ENCODE results near the gene TRMT10B. TPM values are rescaled to one million over a fixed set of nuclear protein-coding genes. Genes with fewer than 3 reads are reported as not detected.
A peak's percentile ranks its signal among the peaks of the same experiment; 100 is the strongest.

The TRMT10B gene, protein sequence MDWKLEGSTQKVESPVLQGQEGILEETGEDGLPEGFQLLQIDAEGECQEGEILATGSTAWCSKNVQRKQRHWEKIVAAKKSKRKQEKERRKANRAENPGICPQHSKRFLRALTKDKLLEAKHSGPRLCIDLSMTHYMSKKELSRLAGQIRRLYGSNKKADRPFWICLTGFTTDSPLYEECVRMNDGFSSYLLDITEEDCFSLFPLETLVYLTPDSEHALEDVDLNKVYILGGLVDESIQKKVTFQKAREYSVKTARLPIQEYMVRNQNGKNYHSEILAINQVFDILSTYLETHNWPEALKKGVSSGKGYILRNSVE
- 8.3 TPM for polyA plus RNA-seq (2013, experiment 1 of 2)
- 8.3 TPM for polyA plus RNA-seq (2013, experiment 2 of 2)

DNA sequence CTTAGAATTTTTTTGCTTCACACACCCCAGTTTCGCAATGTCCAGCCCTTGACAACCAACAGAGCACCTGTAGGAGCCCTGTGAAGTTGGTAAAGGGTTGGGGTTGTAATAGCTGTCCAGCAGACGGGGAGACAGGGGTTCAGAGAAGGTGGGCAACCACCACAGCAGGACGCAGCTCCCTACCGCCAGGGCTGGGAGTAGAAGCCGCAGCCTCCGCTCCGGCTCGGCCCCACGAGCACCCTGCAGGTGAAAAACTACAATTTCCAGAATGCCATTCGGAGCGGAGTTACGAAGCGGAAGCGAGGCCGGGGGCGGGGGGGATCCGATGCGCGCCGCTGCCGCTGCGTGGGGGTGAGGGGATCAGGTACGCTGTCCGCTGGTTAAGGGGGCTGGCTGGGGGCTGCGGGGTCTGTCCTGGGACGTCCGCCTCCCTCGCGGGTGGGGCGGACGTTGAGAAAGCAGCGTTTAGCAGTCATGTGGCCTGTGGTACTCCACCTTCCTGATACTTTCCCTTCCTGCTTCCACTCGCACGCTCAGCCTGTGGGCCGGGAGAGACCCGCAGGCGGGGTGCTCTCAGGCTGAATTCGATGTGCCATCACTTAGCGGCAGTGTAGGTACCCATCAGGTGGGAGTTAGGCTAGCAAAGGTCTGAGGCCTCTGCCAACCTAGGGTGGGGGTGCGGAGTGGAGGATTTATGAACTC is at the start of gene TRMT10B:
TSS of gene TRMT10B (plus strand) at position 317 of the 702 bp plus-strand sequence. CDS start 8,127 bp downstream, outside the sequence.
- WGBS, 2 donors (ENCODE audit: extremely low coverage in 2 of 2, insufficient read length in 2 of 2, insufficient replicate concordance in 1 of 2), result no CpG with 5 or more reads among the region's 40 CpGs
- peak; percentile 48 for DNase-seq (ENCODE audit: low spot score)

DNA sequence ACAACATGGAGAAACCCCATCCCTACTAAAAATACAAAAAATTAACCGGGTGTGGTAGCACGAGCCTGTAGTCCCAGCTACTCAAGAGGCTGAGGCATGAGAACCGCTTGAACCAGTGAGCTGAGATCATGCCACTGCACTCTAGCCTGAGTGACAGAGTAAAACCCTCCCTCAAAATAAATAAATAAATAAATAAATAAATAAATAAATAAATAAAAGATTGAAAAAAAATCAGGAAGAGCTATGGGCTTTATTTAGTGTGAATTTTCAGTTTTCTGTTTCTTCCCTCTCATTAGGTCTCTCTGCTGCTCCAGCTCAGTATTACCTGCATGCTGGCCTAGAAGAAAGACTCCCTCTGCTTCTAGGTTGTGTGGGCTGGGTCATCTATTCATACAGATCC is 47.8 kb upstream of the TRMT10B start:
- Histone ChIP-seq H3K4me1 (ENCODE audit: control insufficient read depth in 2 of 2, insufficient read depth in 1 of 2, low read depth in 1 of 2, low read length in 2 of 2) (no peaks in the 10 kb centered on the region), H3K9me3 (replicated peaks in 1 of 2; ENCODE audit: control insufficient read depth in 2 of 2, insufficient read depth in 1 of 2, low read depth in 1 of 2, low read length in 2 of 2) (no peaks in the 10 kb centered on the region), H2BK5ac (ENCODE audit: low read length) (no peak overlapping the region), H3K4me3 (ENCODE audit: low read length in 2 of 2) (no peak overlapping the region), H3K36me3 (replicated peaks in 1 of 2; ENCODE audit: control insufficient read depth in 2 of 2, insufficient read depth in 2 of 2, low read length in 2 of 2) (no peaks in the 10 kb centered on the region), H4K91ac (ENCODE audit: low read depth, low read length, poor library complexity) (no peak overlapping the region), H2AFZ (ENCODE audit: low read length) (no peak overlapping the region), H3K18ac (ENCODE audit: low read length) (no peak overlapping the region), H3K14ac (ENCODE audit: low read length) (no peak overlapping the region), H3K79me1 (ENCODE audit: low read depth, low read length) (no peaks in the 10 kb centered on the region), H2BK12ac (ENCODE audit: low read length) (no peak overlapping the region), H3K27me3 (ENCODE audit: control insufficient read depth in 3 of 3, insufficient read depth in 3 of 3, low read depth in 1 of 3, low read length in 3 of 3) (peaks cover 0 to 39% (median 0%) of the 10 kb centered on the region in 3 experiments), H2BK15ac (ENCODE audit: low read length) (no peak overlapping the region), H3K4me2 (ENCODE audit: insufficient read depth, low read length, poor library complexity, severe bottlenecking) (no peak overlapping the region), H3K23ac (ENCODE audit: low read depth, low read length, poor library complexity) (no peak overlapping the region), H3K9ac (ENCODE audit: low read depth, low read length, poor library complexity) (no peak overlapping the region), H2BK120ac (ENCODE audit: low read depth, low read length) (no peak overlapping the region), H3K27ac (replicated peaks; ENCODE audit: low read length) (no peak overlapping the region), H2AK5ac (ENCODE audit: low read depth, low read length) (no peak overlapping the region), H4K8ac (ENCODE audit: low read depth, low read length) (no peak overlapping the region), H3K4ac (ENCODE audit: low read length) (no peak overlapping the region)
- no CpG with 5 or more reads among the region's 3 CpGs for WGBS, 2 donors (ENCODE audit: extremely low coverage in 2 of 2, insufficient read length in 2 of 2, insufficient replicate concordance in 1 of 2)
- no peak for DNase-seq (ENCODE audit: low spot score)

More for the DNA sequence above, at the start of gene TRMT10B:
- Histone ChIP-seq H2AFZ (ENCODE audit: low read length) (peak within 1 kb of the TSS; percentile 96), H2BK12ac (ENCODE audit: low read length) (no peak within 1 kb of the TSS), H3K79me1 (ENCODE audit: low read depth, low read length) (no peaks in the 10 kb centered on the region), H2BK15ac (ENCODE audit: low read length) (no peak within 1 kb of the TSS), H3K27ac (replicated peaks; ENCODE audit: low read length) (no peak within 1 kb of the TSS), H3K23ac (ENCODE audit: low read depth, low read length, poor library complexity) (peak within 1 kb of the TSS; percentile 43), H3K14ac (ENCODE audit: low read length) (no peak within 1 kb of the TSS), H4K91ac (ENCODE audit: low read depth, low read length, poor library complexity) (no peak within 1 kb of the TSS), H3K4me1 (ENCODE audit: control insufficient read depth in 2 of 2, insufficient read depth in 1 of 2, low read depth in 1 of 2, low read length in 2 of 2) (peaks cover 2 to 4% of the 10 kb centered on the region in 2 donors), H3K4me3 (ENCODE audit: low read length in 2 of 2) (peak within 1 kb of the TSS; percentile 83 to 91), H3K4me2 (ENCODE audit: insufficient read depth, low read length, poor library complexity, severe bottlenecking) (peak within 1 kb of the TSS; percentile 87), H3K18ac (ENCODE audit: low read length) (peak within 1 kb of the TSS; percentile 73), H3K27me3 (ENCODE audit: control insufficient read depth in 3 of 3, insufficient read depth in 3 of 3, low read depth in 1 of 3, low read length in 3 of 3) (peaks cover 0 to 5% (median 0%) of the 10 kb centered on the region in 3 experiments), H3K36me3 (replicated peaks in 1 of 2; ENCODE audit: control insufficient read depth in 2 of 2, insufficient read depth in 2 of 2, low read length in 2 of 2) (no peaks in the 10 kb centered on the region), H3K4ac (ENCODE audit: low read length) (no peak within 1 kb of the TSS), H4K8ac (ENCODE audit: low read depth, low read length) (peak within 1 kb of the TSS; percentile 20), H3K9ac (ENCODE audit: low read depth, low read length, poor library complexity) (peak within 1 kb of the TSS; percentile 90), H2AK5ac (ENCODE audit: low read depth, low read length) (no peak within 1 kb of the TSS), H2BK5ac (ENCODE audit: low read length) (no peak within 1 kb of the TSS), H3K9me3 (replicated peaks in 1 of 2; ENCODE audit: control insufficient read depth in 2 of 2, insufficient read depth in 1 of 2, low read depth in 1 of 2, low read length in 2 of 2) (no peaks in the 10 kb centered on the region), H2BK120ac (ENCODE audit: low read depth, low read length) (no peak within 1 kb of the TSS)

DNA sequence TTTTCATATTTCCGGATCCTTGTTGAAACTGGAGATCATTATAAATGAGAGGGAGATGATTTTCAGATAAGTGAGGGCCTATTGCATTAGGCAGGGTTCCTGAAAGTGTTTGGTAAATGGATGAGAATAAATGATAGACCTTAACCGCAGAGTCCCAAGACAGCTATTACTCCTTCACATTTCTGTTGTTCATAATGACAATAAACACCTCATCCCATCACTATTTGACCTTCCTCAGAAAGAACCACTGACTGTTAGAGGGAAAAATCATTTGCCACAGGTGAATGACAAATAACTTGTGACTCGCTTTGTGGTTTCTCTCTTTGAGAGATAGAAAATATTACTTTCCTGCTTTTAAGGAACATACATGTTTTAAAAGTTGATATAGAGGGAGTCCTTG is 47.3 kb upstream of the TRMT10B start:
- H3K79me1 ChIP-seq (ENCODE audit: low read depth, low read length), result no peaks in the 10 kb centered on the region
- no peaks in the 10 kb centered on the region for H3K9me3 ChIP-seq (replicated peaks in 1 of 2; ENCODE audit: control insufficient read depth in 2 of 2, insufficient read depth in 1 of 2, low read depth in 1 of 2, low read length in 2 of 2)
- no peak overlapping the region for H2AFZ ChIP-seq (ENCODE audit: low read length)
- DNase-seq (ENCODE audit: low spot score), result no peak
- no peak overlapping the region for H2BK5ac ChIP-seq (ENCODE audit: low read length)
- no peak overlapping the region for H2AK5ac ChIP-seq (ENCODE audit: low read depth, low read length)
- H2BK120ac ChIP-seq (ENCODE audit: low read depth, low read length), result no peak overlapping the region
- no peak overlapping the region for H4K91ac ChIP-seq (ENCODE audit: low read depth, low read length, poor library complexity)
- no peak overlapping the region for H4K8ac ChIP-seq (ENCODE audit: low read depth, low read length)
- peaks cover 0 to 39% (median 0%) of the 10 kb centered on the region in 3 experiments for H3K27me3 ChIP-seq (ENCODE audit: control insufficient read depth in 3 of 3, insufficient read depth in 3 of 3, low read depth in 1 of 3, low read length in 3 of 3)
- H3K4me2 ChIP-seq (ENCODE audit: insufficient read depth, low read length, poor library complexity, severe bottlenecking), result no peak overlapping the region
- no peak overlapping the region for H3K14ac ChIP-seq (ENCODE audit: low read length)
- H3K23ac ChIP-seq (ENCODE audit: low read depth, low read length, poor library complexity), result no peak overlapping the region
- H3K36me3 ChIP-seq (replicated peaks in 1 of 2; ENCODE audit: control insufficient read depth in 2 of 2, insufficient read depth in 2 of 2, low read length in 2 of 2), result no peaks in the 10 kb centered on the region
- no peak overlapping the region for H3K4ac ChIP-seq (ENCODE audit: low read length)
- no peak overlapping the region for H3K27ac ChIP-seq (replicated peaks; ENCODE audit: low read length)
- no peak overlapping the region for H2BK15ac ChIP-seq (ENCODE audit: low read length)
- WGBS, 2 donors (ENCODE audit: extremely low coverage in 2 of 2, insufficient read length in 2 of 2, insufficient replicate concordance in 1 of 2), result no CpG with 5 or more reads among the region's 3 CpGs
- H2BK12ac ChIP-seq (ENCODE audit: low read length), result no peak overlapping the region
- no peak overlapping the region for H3K4me3 ChIP-seq (ENCODE audit: low read length in 2 of 2)
- no peak overlapping the region for H3K9ac ChIP-seq (ENCODE audit: low read depth, low read length, poor library complexity)
- H3K4me1 ChIP-seq (ENCODE audit: control insufficient read depth in 2 of 2, insufficient read depth in 1 of 2, low read depth in 1 of 2, low read length in 2 of 2), result no peaks in the 10 kb centered on the region
- H3K18ac ChIP-seq (ENCODE audit: low read length), result no peak overlapping the region

DNA sequence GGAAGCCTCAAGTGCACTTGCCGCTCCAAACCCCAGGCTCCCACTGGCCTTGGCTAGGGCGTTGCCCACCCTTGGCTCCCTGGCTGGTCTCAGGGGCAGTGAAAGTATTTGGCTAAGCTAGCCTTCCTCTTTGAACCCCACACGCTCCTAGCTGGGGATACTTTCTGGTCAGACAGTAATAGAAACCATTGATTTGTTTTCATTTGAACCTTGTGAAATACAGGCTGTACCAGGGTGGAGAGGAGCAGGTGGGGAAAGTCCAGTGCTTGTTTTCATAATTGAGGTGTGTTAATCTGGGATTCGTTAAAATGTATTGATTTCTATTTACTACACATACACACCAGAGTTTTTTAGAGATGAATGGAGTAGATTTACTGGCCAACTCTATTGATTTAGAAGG is 45.9 kb upstream of the TRMT10B start:
- no peaks in the 10 kb centered on the region for H3K79me1 ChIP-seq (ENCODE audit: low read depth, low read length)
- H2BK15ac ChIP-seq (ENCODE audit: low read length), result no peak overlapping the region
- no peak overlapping the region for H2AFZ ChIP-seq (ENCODE audit: low read length)

More for the DNA sequence above, 45.9 kb upstream of the TRMT10B start:
- Histone ChIP-seq H2BK12ac (ENCODE audit: low read length) (no peak overlapping the region), H3K14ac (ENCODE audit: low read length) (no peak overlapping the region), H3K18ac (ENCODE audit: low read length) (no peak overlapping the region), H2BK5ac (ENCODE audit: low read length) (no peak overlapping the region), H3K4me3 (ENCODE audit: low read length in 2 of 2) (no peak overlapping the region), H2BK120ac (ENCODE audit: low read depth, low read length) (no peak overlapping the region), H2AK5ac (ENCODE audit: low read depth, low read length) (no peak overlapping the region), H3K9ac (ENCODE audit: low read depth, low read length, poor library complexity) (no peak overlapping the region), H3K4me2 (ENCODE audit: insufficient read depth, low read length, poor library complexity, severe bottlenecking) (no peak overlapping the region), H3K27me3 (ENCODE audit: control insufficient read depth in 3 of 3, insufficient read depth in 3 of 3, low read depth in 1 of 3, low read length in 3 of 3) (peaks cover 0 to 30% (median 0%) of the 10 kb centered on the region in 3 experiments), H3K4me1 (ENCODE audit: control insufficient read depth in 2 of 2, insufficient read depth in 1 of 2, low read depth in 1 of 2, low read length in 2 of 2) (no peaks in the 10 kb centered on the region), H4K91ac (ENCODE audit: low read depth, low read length, poor library complexity) (no peak overlapping the region), H3K9me3 (replicated peaks in 1 of 2; ENCODE audit: control insufficient read depth in 2 of 2, insufficient read depth in 1 of 2, low read depth in 1 of 2, low read length in 2 of 2) (no peaks in the 10 kb centered on the region), H3K23ac (ENCODE audit: low read depth, low read length, poor library complexity) (no peak overlapping the region), H3K4ac (ENCODE audit: low read length) (no peak overlapping the region), H3K27ac (replicated peaks; ENCODE audit: low read length) (no peak overlapping the region), H4K8ac (ENCODE audit: low read depth, low read length) (no peak overlapping the region), H3K36me3 (replicated peaks in 1 of 2; ENCODE audit: control insufficient read depth in 2 of 2, insufficient read depth in 2 of 2, low read length in 2 of 2) (no peaks in the 10 kb centered on the region)
- WGBS, 2 donors (ENCODE audit: extremely low coverage in 2 of 2, insufficient read length in 2 of 2, insufficient replicate concordance in 1 of 2), result no CpG with 5 or more reads among the region's 4 CpGs
- no peak for DNase-seq (ENCODE audit: low spot score)

Measured in neuronal stem cell (in vitro differentiated cells).